Prostate gland (tissue), 2 donors: ENCODE data around the gene NUDCD3.

Experiments
- CTCF ChIP-seq, 4 experiments: fragments of 200-600 bp in 2 of 4; fragments of 450-650 bp in 2 of 4; sonication (generic) in 2 of 4; IDR thresholded peaks; 1 replicate in 3 of 4; 2 replicates in 1 of 4; pipeline ENCODE4 v1.5.1; 2016 to 2019; ENCODE audit warnings: antibody characterized with exemption in 4 of 4, mild to moderate bottlenecking in 2 of 4, moderate library complexity in 2 of 4
- POLR2A ChIP-seq: fragments of 450-650 bp; IDR thresholded peaks from one replicate; pipeline ENCODE4 v1.6.1; 2016; ENCODE audit warnings: antibody characterized with exemption, mild to moderate bottlenecking
- POLR2AphosphoS5 ChIP-seq: sonication (generic); formaldehyde crosslinking; IDR thresholded peaks from one replicate; pipeline ENCODE4 v1.6.1; 2017; ENCODE audit warnings: antibody characterized with exemption

- TF ChIP-seq CTCF (IDR thresholded peaks at IDR 0.05) (no peak), POLR2A (no peak), POLR2AphosphoS5 (no peak)
Observed at GRCh38 chr7:44441079-44441478, 49.4 kb downstream of the NUDCD3 start.
